Neuronal stem cell (in vitro differentiated cells): ENCODE data around the gene CROCC2.

Experiments
- DNase-seq: peaks from one replicate; pipeline ENCODE4 v3.0.0-alpha.2; 2013; ENCODE audit warnings: low spot score
- H2AFZ ChIP-seq: one replicate; pipeline ENCODE4 v1.6.1; 2013; ENCODE audit warnings: mild to moderate bottlenecking, low read length, inconsistent platforms
- H2AK5ac ChIP-seq: 2 replicates; pipeline ENCODE4 v1.6.1; 2013; ENCODE audit warnings: low read depth, mild to moderate bottlenecking, inconsistent platforms, low read length, moderate library complexity, mixed read lengths
- H2BK120ac ChIP-seq: 2 replicates; pipeline ENCODE4 v1.6.1; 2013; ENCODE audit warnings: low read depth, mild to moderate bottlenecking, inconsistent platforms, low read length, moderate library complexity, mixed read lengths
- H2BK12ac ChIP-seq: one replicate; pipeline ENCODE4 v1.6.1; 2013; ENCODE audit warnings: low read length, inconsistent platforms
- H2BK15ac ChIP-seq: 2 replicates; pipeline ENCODE4 v1.6.1; 2013; ENCODE audit warnings: mild to moderate bottlenecking, low read length, inconsistent platforms, mixed read lengths
- H2BK5ac ChIP-seq: one replicate; pipeline ENCODE4 v1.6.1; 2013; ENCODE audit warnings: inconsistent platforms, mild to moderate bottlenecking, low read length, moderate library complexity
- H3K14ac ChIP-seq: one replicate; pipeline ENCODE4 v1.6.1; 2013; ENCODE audit warnings: low read length, inconsistent platforms
- H3K18ac ChIP-seq: 2 replicates; pipeline ENCODE4 v1.6.1; 2013; ENCODE audit warnings: low read length, inconsistent platforms
- H3K23ac ChIP-seq: 2 replicates; pipeline ENCODE4 v1.6.1; 2013; ENCODE audit warnings: low read depth, mild to moderate bottlenecking, mixed read lengths, low read length, inconsistent platforms; ENCODE audit not compliant: poor library complexity
- H3K27ac ChIP-seq: replicated peaks from 3 replicates; pipeline ENCODE4 v1.5.1; 2013; ENCODE audit warnings: low read length, inconsistent platforms
- H3K27me3 ChIP-seq, 3 experiments: 2 replicates each; pipeline ENCODE4 v1.6.1; 2013; ENCODE audit warnings: low read length in 3 of 3, mild to moderate bottlenecking in 2 of 3, inconsistent platforms in 1 of 3, low read depth in 1 of 3, mixed read lengths in 1 of 3, moderate library complexity in 1 of 3; ENCODE audit not compliant: control insufficient read depth in 3 of 3, insufficient read depth in 3 of 3
- H3K36me3 ChIP-seq, 2 donors: replicated peaks in 1 of 2; 2 replicates each; pipeline ENCODE4 v1.6.1; 2013; ENCODE audit warnings: low read length in 2 of 2; ENCODE audit not compliant: control insufficient read depth in 2 of 2, insufficient read depth in 2 of 2
- H3K4ac ChIP-seq: 2 replicates; pipeline ENCODE4 v1.6.1; 2013; ENCODE audit warnings: inconsistent platforms, mild to moderate bottlenecking, low read length, moderate library complexity
- H3K4me1 ChIP-seq, 2 donors: 1 replicate in 1 of 2; 2 replicates in 1 of 2; pipeline ENCODE4 v1.6.1; 2013; ENCODE audit warnings: low read length in 2 of 2, low read depth in 1 of 2; ENCODE audit not compliant: control insufficient read depth in 2 of 2, insufficient read depth in 1 of 2
- H3K4me2 ChIP-seq: one replicate; pipeline ENCODE4 v1.6.1; 2013; ENCODE audit warnings: mild to moderate bottlenecking, low read length, inconsistent platforms; ENCODE audit not compliant: insufficient read depth, poor library complexity, severe bottlenecking
- H3K4me3 ChIP-seq, 2 donors: 2 replicates each; pipeline ENCODE4 v1.5.1; 2013; ENCODE audit warnings: low read length in 2 of 2, mild to moderate bottlenecking in 2 of 2, inconsistent platforms in 1 of 2, moderate library complexity in 1 of 2
- H3K79me1 ChIP-seq: one replicate; pipeline ENCODE4 v1.6.1; 2013; ENCODE audit warnings: low read depth, mild to moderate bottlenecking, inconsistent platforms, low read length, moderate library complexity
- H3K9ac ChIP-seq: one replicate; pipeline ENCODE4 v1.6.1; 2013; ENCODE audit warnings: mild to moderate bottlenecking, low read depth, low read length, inconsistent platforms; ENCODE audit not compliant: poor library complexity
- H3K9me3 ChIP-seq, 2 donors: replicated peaks in 1 of 2; 2 replicates each; pipeline versions ENCODE3 to v1.6.1; 2013; ENCODE audit warnings: low read length in 2 of 2, mild to moderate bottlenecking in 2 of 2, inconsistent platforms in 1 of 2, low read depth in 1 of 2, mixed read lengths in 1 of 2, moderate library complexity in 1 of 2; ENCODE audit not compliant: control insufficient read depth in 2 of 2, insufficient read depth in 1 of 2
- H4K8ac ChIP-seq: one replicate; pipeline ENCODE4 v1.6.1; 2013; ENCODE audit warnings: low read depth, mild to moderate bottlenecking, inconsistent platforms, low read length, moderate library complexity
- H4K91ac ChIP-seq: one replicate; pipeline ENCODE4 v1.6.1; 2013; ENCODE audit warnings: low read length, low read depth, mild to moderate bottlenecking, inconsistent platforms; ENCODE audit not compliant: poor library complexity
- WGBS, 2 donors: extraction: QIAGEN DNeasy Blood & Tissue Kit; methylation state at CpG; one replicate each; pipeline ENCODE4 v1.1.7; 2013; ENCODE audit warnings: missing lambda C conversion rate in 2 of 2, mixed read lengths in 1 of 2; ENCODE audit not compliant: insufficient read length in 2 of 2, insufficient replicate concordance in 1 of 2; ENCODE audit errors: extremely low coverage in 2 of 2; 5-methylcytosine and 5-hydroxymethylcytosine counted together

Gene CROCC2

DNA sequence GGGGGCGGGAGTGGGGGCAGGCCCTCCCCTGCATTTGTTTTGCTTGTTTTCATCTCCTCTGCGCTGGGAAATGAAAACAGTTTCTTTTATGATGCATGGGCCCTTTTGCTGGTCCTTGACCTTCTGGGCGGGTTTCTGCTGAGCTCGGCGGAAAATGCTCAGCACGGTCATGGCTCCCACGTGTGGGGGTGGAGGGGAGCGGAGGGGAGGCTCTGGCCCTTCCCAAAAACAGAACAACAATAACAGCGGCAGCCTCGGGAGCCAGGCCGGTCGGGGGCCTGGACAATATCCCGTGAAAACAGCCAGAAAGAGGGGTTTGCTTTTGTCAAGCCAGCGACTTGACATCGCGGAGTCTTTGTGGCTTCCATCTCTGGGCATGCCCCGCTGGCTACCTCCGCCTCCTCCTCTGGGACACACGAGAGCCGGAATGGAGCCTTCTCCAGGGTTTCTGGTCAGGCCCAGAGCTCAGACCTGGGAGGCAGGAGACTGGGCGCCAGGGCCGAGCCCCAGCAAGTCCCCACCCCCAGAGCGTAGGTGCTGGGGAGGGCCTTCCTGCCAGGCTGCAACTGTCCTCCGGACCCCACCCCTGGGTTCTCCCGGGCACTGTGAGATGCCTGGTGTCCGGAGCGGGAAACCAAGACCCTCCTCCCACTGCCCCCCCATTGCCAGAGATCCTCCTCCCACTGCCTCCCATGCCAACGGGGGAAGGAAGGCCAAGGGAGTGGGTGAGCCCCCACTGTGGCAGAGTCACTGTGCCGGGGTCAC, 56.3 kb downstream of the CROCC2 start:
- H3K18ac ChIP-seq: peak overlapping the region; percentile 89
- no peaks in the 10 kb centered on the region for H3K79me1 ChIP-seq
- no peak overlapping the region for H4K91ac ChIP-seq
- H3K9me3 ChIP-seq: peaks cover 0 to 3% of the 10 kb centered on the region in 2 donors
- peak overlapping the region; percentile 39 for H3K27ac ChIP-seq
- peak overlapping the region; percentile 99 for H2BK15ac ChIP-seq
- peak overlapping the region; percentile 80 for H3K23ac ChIP-seq
- peak overlapping the region; percentile 99 for H2AK5ac ChIP-seq
- peaks cover 22 to 24% of the 10 kb centered on the region in 2 donors for H3K4me1 ChIP-seq
- H4K8ac ChIP-seq: no peak overlapping the region
- peak overlapping the region; percentile 11 to 36 for H3K4me3 ChIP-seq
- peaks cover 0 to 24% (median 0%) of the 10 kb centered on the region in 3 experiments for H3K27me3 ChIP-seq
- DNase-seq: peak; percentile 32
- WGBS, 2 donors: no CpG with 5 or more reads among the region's 29 CpGs
- no peak overlapping the region for H3K4me2 ChIP-seq
- peak overlapping the region; percentile 90 for H2BK5ac ChIP-seq
- H2BK120ac ChIP-seq: peak overlapping the region; percentile 87
- H2AFZ ChIP-seq: peak overlapping the region; percentile 94
- peak overlapping the region; percentile 93 for H2BK12ac ChIP-seq
- H3K4ac ChIP-seq: no peak overlapping the region
- peak overlapping the region; percentile 53 for H3K9ac ChIP-seq
- no peak overlapping the region for H3K14ac ChIP-seq
- no peaks in the 10 kb centered on the region for H3K36me3 ChIP-seq

DNA sequence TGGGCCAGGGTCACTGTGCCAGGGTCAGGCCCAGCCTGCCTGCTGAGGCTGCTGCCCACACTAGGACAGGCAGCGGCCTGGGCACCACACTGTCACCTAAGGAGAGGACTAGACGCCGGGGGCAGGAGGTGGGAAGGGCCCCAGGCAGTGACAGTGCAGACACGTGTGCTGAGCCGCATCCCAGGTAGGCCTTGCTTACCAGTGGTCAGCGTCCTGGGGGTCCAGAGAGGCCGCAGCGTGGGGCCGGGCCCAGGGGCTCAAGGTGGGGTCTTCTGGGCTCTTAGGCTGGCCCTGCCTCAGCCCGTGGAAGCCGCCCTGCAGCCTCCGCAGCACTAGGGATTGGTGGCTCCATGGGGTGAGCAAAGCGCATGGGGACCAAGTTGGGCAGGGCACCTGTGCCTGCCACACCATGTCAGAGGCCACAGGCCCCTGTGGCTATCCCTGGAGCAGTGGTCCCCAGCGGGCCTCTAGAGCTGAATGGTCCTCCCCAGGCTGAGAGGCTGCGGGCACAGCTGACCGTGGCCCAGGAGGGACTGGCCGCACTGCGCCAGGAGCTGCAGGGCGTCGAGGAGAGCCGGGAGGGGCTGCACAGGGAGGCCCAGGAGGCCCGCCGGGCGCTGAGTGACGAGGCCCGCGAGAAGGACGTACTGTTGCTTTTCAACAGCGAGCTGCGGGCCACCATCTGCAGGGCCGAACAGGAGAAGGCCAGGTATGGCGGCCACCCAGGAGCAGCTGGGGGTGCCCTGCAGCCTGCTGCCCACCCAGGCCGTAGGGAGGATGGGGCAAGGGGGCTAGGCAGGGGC, 57.1 kb downstream of the CROCC2 start:
- WGBS, 2 donors: no CpG with 5 or more reads among the region's 33 CpGs
- Histone ChIP-seq H2BK12ac (peak overlapping the region; percentile 93), H2AK5ac (peak overlapping the region; percentile 99), H3K27ac (no peak overlapping the region), H3K4me3 (peak overlapping the region in 1 of 2 donors; percentile 36), H3K4ac (peak overlapping the region; percentile 89), H3K27me3 (peaks cover 0 to 19% (median 0%) of the 10 kb centered on the region in 3 experiments), H2BK5ac (peak overlapping the region; percentile 90), H3K79me1 (no peaks in the 10 kb centered on the region), H3K9ac (peak overlapping the region; percentile 53), H3K4me2 (no peak overlapping the region), H2BK15ac (peak overlapping the region; percentile 99), H3K9me3 (peaks cover 0 to 3% of the 10 kb centered on the region in 2 donors), H3K14ac (peak overlapping the region; percentile 38), H3K23ac (peak overlapping the region; percentile 80), H3K36me3 (no peaks in the 10 kb centered on the region), H2BK120ac (peak overlapping the region; percentile 87), H3K18ac (peak overlapping the region; percentile 89), H3K4me1 (peaks cover 22 to 24% of the 10 kb centered on the region in 2 donors), H4K91ac (peak overlapping the region; percentile 79), H4K8ac (peak overlapping the region; percentile 23), H2AFZ (peak overlapping the region; percentile 94)
- DNase-seq: no peak

DNA sequence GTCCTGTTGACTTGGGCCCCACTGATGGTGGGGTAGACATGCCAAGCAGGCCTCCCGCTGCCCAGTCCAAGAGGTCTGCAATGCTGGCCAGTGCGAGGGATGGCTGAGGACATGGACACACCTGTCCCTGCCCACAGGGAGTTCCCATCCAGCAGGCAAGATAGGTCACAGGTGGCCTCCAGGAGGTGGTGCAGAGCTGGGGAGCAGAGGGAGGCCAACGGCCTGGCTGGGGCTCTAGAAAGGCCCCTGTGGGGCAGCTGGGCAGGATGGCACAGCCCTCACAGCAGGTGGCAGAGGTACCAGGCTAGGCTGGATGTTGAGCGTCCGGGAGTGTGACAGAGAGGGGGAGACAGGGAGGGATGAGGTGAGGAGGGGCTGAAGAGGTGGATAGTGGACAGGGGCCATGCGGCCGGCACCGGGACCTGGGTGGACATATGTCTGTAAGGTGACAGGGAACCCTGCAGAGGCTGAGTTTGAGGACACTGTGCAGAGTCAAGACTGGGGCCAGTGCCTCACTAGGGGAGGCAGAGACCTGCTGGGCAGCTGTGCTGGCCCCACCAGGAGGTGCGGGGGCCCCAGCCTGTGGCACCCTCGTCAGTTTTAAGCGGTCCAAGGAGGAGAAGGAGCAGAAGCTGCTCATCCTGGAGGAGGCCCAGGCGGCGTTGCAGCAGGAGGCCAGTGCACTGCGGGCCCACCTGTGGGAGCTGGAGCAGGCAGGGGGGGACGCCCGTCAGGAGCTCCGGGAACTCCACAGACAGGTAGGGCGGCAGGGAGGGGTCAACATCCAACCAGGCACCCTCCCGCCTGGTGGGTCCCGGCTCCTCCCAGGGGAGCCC, 58.0 kb downstream of the CROCC2 start:
- peaks cover 0 to 14% (median 0%) of the 10 kb centered on the region in 3 experiments for H3K27me3 ChIP-seq
- H3K4ac ChIP-seq: peak overlapping the region; percentile 89
- no peak overlapping the region for H3K9ac ChIP-seq
- peak overlapping the region; percentile 99 for H2BK15ac ChIP-seq
- no peaks in the 10 kb centered on the region for H3K79me1 ChIP-seq
- no CpG with 5 or more reads among the region's 20 CpGs for whole genome bisulfite sequencing, 2 donors
- H4K8ac ChIP-seq: no peak overlapping the region
- H3K4me2 ChIP-seq: no peak overlapping the region
- H3K18ac ChIP-seq: peak overlapping the region; percentile 89
- peak overlapping the region; percentile 47 for H2BK120ac ChIP-seq
- no peak for DNase-seq
- peaks cover 0 to 3% of the 10 kb centered on the region in 2 donors for H3K9me3 ChIP-seq
- H3K14ac ChIP-seq: no peak overlapping the region
- no peak overlapping the region for H3K27ac ChIP-seq
- no peak overlapping the region for H2BK5ac ChIP-seq
- H2AK5ac ChIP-seq: peak overlapping the region; percentile 99
- no peak overlapping the region for H4K91ac ChIP-seq
- H2AFZ ChIP-seq: no peak overlapping the region
- H3K4me3 ChIP-seq: no peak overlapping the region
- H3K23ac ChIP-seq: no peak overlapping the region
- H3K36me3 ChIP-seq: no peaks in the 10 kb centered on the region
- no peak overlapping the region for H2BK12ac ChIP-seq
- peaks cover 22 to 24% of the 10 kb centered on the region in 2 donors for H3K4me1 ChIP-seq
